ENCODE measurements around the gene POLR3E.
A peak's percentile ranks its signal among the peaks of the same experiment; 100 is the strongest.

Gene POLR3E

GRCh38 chr16:22297114-22297870 is at the start of gene POLR3E:
Gene POLR3E (plus strand): TSS chr16:22297409. CDS start chr16:22302969, 5,560 bp downstream.
- DNase-seq, result peak; percentile 100

- DNase-seq, result no peak
Observed at GRCh38 chr16:22250522-22250921, 46.7 kb upstream of the POLR3E start.

- no peak for DNase-seq
Observed at GRCh38 chr16:22252317-22252716, 44.9 kb upstream of the POLR3E start.

- no peak for DNase-seq
Observed at GRCh38 chr16:22253272-22253671, 43.9 kb upstream of the POLR3E start.

- no peak for DNase-seq
Observed at GRCh38 chr16:22255335-22255734, 41.9 kb upstream of the POLR3E start.

GRCh38 chr16:22257440-22257839 is 39.8 kb upstream of the POLR3E start:
- DNase-seq, result no peak

GRCh38 chr16:22260490-22260889 is 36.7 kb upstream of the POLR3E start:
- DNase-seq, result no peak

GRCh38 chr16:22262460-22262859 is 34.7 kb upstream of the POLR3E start:
- DNase-seq, result no peak

- no peak for DNase-seq
Observed at GRCh38 chr16:22264786-22265185, 32.4 kb upstream of the POLR3E start.

GRCh38 chr16:22265351-22265750 is 31.9 kb upstream of the POLR3E start:
- no peak for DNase-seq

GRCh38 chr16:22266546-22266945 is 30.7 kb upstream of the POLR3E start:
- no peak for DNase-seq

- no peak for DNase-seq
Observed at GRCh38 chr16:22267764-22268163, 29.4 kb upstream of the POLR3E start.

GRCh38 chr16:22270525-22270924 is 26.7 kb upstream of the POLR3E start:
- no peak for DNase-seq

- no peak for DNase-seq
Observed at GRCh38 chr16:22272870-22273650, 24.1 kb upstream of the POLR3E start.

GRCh38 chr16:22274916-22275315 is 22.3 kb upstream of the POLR3E start:
- no peak for DNase-seq

GRCh38 chr16:22278441-22279230 is 18.6 kb upstream of the POLR3E start:
- no peak for DNase-seq

GRCh38 chr16:22282254-22282892 is 14.8 kb upstream of the POLR3E start:
- no peak for DNase-seq

GRCh38 chr16:22284637-22285036 is 12.6 kb upstream of the POLR3E start:
- no peak for DNase-seq

- no peak for DNase-seq
Observed at GRCh38 chr16:22285080-22285479, 12.1 kb upstream of the POLR3E start.

- DNase-seq, result no peak
Observed at GRCh38 chr16:22291020-22291419, 6.2 kb upstream of the POLR3E start.

- DNase-seq, result no peak
Observed at GRCh38 chr16:22291860-22292318, 5.3 kb upstream of the POLR3E start.

GRCh38 chr16:22292320-22292719 is 4.9 kb upstream of the POLR3E start:
- no peak for DNase-seq

Measured in activated effector memory CD4-positive, alpha-beta T cell treated with Interleukin-2 at 50 U/mL for 16 hours (primary cell).